ENCODE results near the gene OR10D3. TPM values are rescaled to one million over a fixed set of nuclear protein-coding genes. Genes with fewer than 3 reads are reported as not detected.

OR10D3 gene
- total and polyA plus RNA-seq, 2 of the 8 experiments (the other 6 are each of a cell fraction or from before 2014, with no cell fraction given) = not detected

- no peak for TF ChIP-seq CHD7 (IDR thresholded peaks at IDR 0.05; ENCODE audit: insufficient replicate concordance, low read length)
- no peak for TF ChIP-seq SUZ12 (IDR thresholded peaks at IDR 0.05; ENCODE audit: low read length)
Measured at GRCh38 chr11:124233376-124233775, 50.2 kb downstream of the OR10D3 start (continued).
